SK-N-MC (cell line): ENCODE measurements around the gene SLCO3A1.

Experiments
- EZH2 ChIP-seq: fragments of 200-600 bp; sonication (generic); IDR thresholded peaks from one replicate; pipeline ENCODE4 v1.6.1; 2017; ENCODE audit warnings: antibody characterized with exemption
- FOXP2 ChIP-seq: optimal IDR thresholded peaks from 2 replicates; pipeline ENCODE3; 2011; ENCODE audit warnings: mild to moderate bottlenecking, moderate library complexity; ENCODE audit not compliant: insufficient read depth; ENCODE audit errors: extremely low read length, control extremely low read depth
- POLR2AphosphoS5 ChIP-seq: IDR thresholded peaks from 2 replicates; pipeline ENCODE4 v1.6.1; 2012; ENCODE audit warnings: mild to moderate bottlenecking, low read depth, low read length, borderline replicate concordance

- TF ChIP-seq FOXP2 (no peak), EZH2 (no peak), POLR2AphosphoS5 (no peak)
Observed at GRCh38 chr15:92143765-92144164, 290.3 kb downstream of the SLCO3A1 start.
